GM08714 (cell line): ENCODE results near the gene IREB2.

Experiments
- H3K4me3 ChIP-seq: fragments of 200-500 bp; sonication (Bioruptor generic); 2 replicates; pipeline ENCODE4 v1.5.1; 2014; ENCODE audit warnings: mild to moderate bottlenecking, low read length, inconsistent platforms
- ZNF274 ChIP-seq: IDR thresholded peaks from 2 replicates; pipeline ENCODE4 v1.6.1; 2012; ENCODE audit warnings: mild to moderate bottlenecking, low read depth, low read length

IREB2 gene

GRCh38 chr15:78437762-78438618 lies at the start of gene IREB2:
TSS of gene IREB2 (plus strand) at chr15:78438216. CDS start at chr15:78438338, 122 bp downstream.
- TF ChIP-seq ZNF274 = no peak
- peak within 1 kb of the TSS; percentile 98 for H3K4me3 ChIP-seq

GRCh38 chr15:78388865-78389264 lies 49.2 kb upstream of the IREB2 start:
- no peak for TF ChIP-seq ZNF274

GRCh38 chr15:78389322-78389721 lies 48.7 kb upstream of the IREB2 start:
- no peak overlapping the region for H3K4me3 ChIP-seq
- no peak for TF ChIP-seq ZNF274

More at GRCh38 chr15:78388865-78389264, 49.2 kb upstream of the IREB2 start:
- no peak overlapping the region for H3K4me3 ChIP-seq

GRCh38 chr15:78389738-78390137 lies 48.3 kb upstream of the IREB2 start:
- no peak overlapping the region for H3K4me3 ChIP-seq
- TF ChIP-seq ZNF274 = no peak

GRCh38 chr15:78390242-78390641 lies 47.8 kb upstream of the IREB2 start:
- H3K4me3 ChIP-seq = no peak overlapping the region
- TF ChIP-seq ZNF274 = no peak

GRCh38 chr15:78390826-78391225 lies 47.2 kb upstream of the IREB2 start:
- no peak for TF ChIP-seq ZNF274
- H3K4me3 ChIP-seq = no peak overlapping the region

- H3K4me3 ChIP-seq = no peak overlapping the region
- no peak for TF ChIP-seq ZNF274
These were observed 46.2 kb upstream of the IREB2 start for GRCh38 chr15:78391781-78392180.

- TF ChIP-seq ZNF274 = no peak
- H3K4me3 ChIP-seq = no peak overlapping the region
These were observed 45.6 kb upstream of the IREB2 start for GRCh38 chr15:78392430-78392829.

GRCh38 chr15:78393137-78393536 lies 44.9 kb upstream of the IREB2 start:
- TF ChIP-seq ZNF274 = no peak

GRCh38 chr15:78394026-78394425 lies 44.0 kb upstream of the IREB2 start:
- TF ChIP-seq ZNF274 = no peak
- no peak overlapping the region for H3K4me3 ChIP-seq

More at GRCh38 chr15:78393137-78393536, 44.9 kb upstream of the IREB2 start:
- H3K4me3 ChIP-seq = no peak overlapping the region

GRCh38 chr15:78394981-78395616 lies 42.9 kb upstream of the IREB2 start:
- no peak for TF ChIP-seq ZNF274

GRCh38 chr15:78396186-78396814 lies 41.7 kb upstream of the IREB2 start:
- no peak for TF ChIP-seq ZNF274
- no peak overlapping the region for H3K4me3 ChIP-seq

More at GRCh38 chr15:78394981-78395616, 42.9 kb upstream of the IREB2 start:
- no peak overlapping the region for H3K4me3 ChIP-seq

GRCh38 chr15:78396976-78397375 lies 41.0 kb upstream of the IREB2 start:
- H3K4me3 ChIP-seq = no peak overlapping the region
- no peak for TF ChIP-seq ZNF274

- no peak for TF ChIP-seq ZNF274
- no peak overlapping the region for H3K4me3 ChIP-seq
These were observed 40.6 kb upstream of the IREB2 start for GRCh38 chr15:78397382-78397781.
